A673 (cell line): ENCODE data around the gene FCN1. TPM values are rescaled to one million over a fixed set of nuclear protein-coding genes. Genes with fewer than 3 reads are reported as not detected.

ENCODE experiments used
- BruUV-seq: library from RNA; stranded (reverse); fragments of 400-500 nt; replicated peaks from 2 replicates; lab custom pipeline; 2021; lab: Mats Ljungman, UMichigan
- CTCF ChIA-PET: fragments of 300-600 bp; sonication (Branson Sonifier 250); formaldehyde crosslinking; loops from one replicate; lab custom pipeline; 2022; ENCODE audit warnings: antibody characterized with exemption; lab: Charles Lee
- POLR2A ChIA-PET: fragments of 300-600 bp; sonication (Branson Sonifier 250); formaldehyde crosslinking; loops from one replicate; lab custom pipeline; 2022; ENCODE audit warnings: antibody characterized with exemption; ENCODE audit not compliant: low non-redundant PET; lab: Charles Lee
- DNase-seq: peaks from one replicate; pipeline ENCODE4 v3.0.0-alpha.2; 2015; ENCODE audit warnings: low spot score
- H3K27ac ChIP-seq: fragments of 200-600 bp; sonication (generic); 2 replicates; pipeline ENCODE4 v1.5.1; 2016; ENCODE audit warnings: mixed run types, low read depth, mild to moderate bottlenecking, mixed read lengths, antibody characterized with exemption, low read length; ENCODE audit not compliant: poor library complexity, severe bottlenecking
- H3K27me3 ChIP-seq: fragments of 200-600 bp; sonication (generic); replicated peaks from 2 replicates; pipeline ENCODE4 v1.6.1; 2017; ENCODE audit warnings: mixed run types, low read depth, mild to moderate bottlenecking, mixed read lengths, antibody characterized with exemption, low read length; ENCODE audit not compliant: insufficient read depth, poor library complexity
- H3K36me3 ChIP-seq: fragments of 200-600 bp; sonication (generic); 2 replicates; pipeline ENCODE4 v1.6.1; 2016; ENCODE audit warnings: mixed run types, mild to moderate bottlenecking, mixed read lengths, antibody characterized with exemption, low read length; ENCODE audit not compliant: insufficient read depth, poor library complexity, severe bottlenecking
- H3K4me1 ChIP-seq: fragments of 200-600 bp; sonication (generic); 2 replicates; pipeline ENCODE4 v1.6.1; 2017; ENCODE audit warnings: mixed run types, mild to moderate bottlenecking, mixed read lengths, antibody characterized with exemption, low read length; ENCODE audit not compliant: insufficient read depth, poor library complexity, severe bottlenecking
- H3K4me3 ChIP-seq: fragments of 200-600 bp; sonication (generic); 2 replicates; pipeline ENCODE4 v1.5.1; 2016; ENCODE audit warnings: low read depth, mixed run types, mild to moderate bottlenecking, mixed read lengths, low read length; ENCODE audit not compliant: poor library complexity, severe bottlenecking
- H3K9me3 ChIP-seq: fragments of 200-600 bp; sonication (generic); 2 replicates; pipeline ENCODE4 v1.6.1; 2016; ENCODE audit warnings: mixed run types, low read depth, mild to moderate bottlenecking, mixed read lengths, antibody characterized with exemption, low read length; ENCODE audit not compliant: poor library complexity, severe bottlenecking
- EZH2 ChIP-seq: fragments of 200-600 bp; sonication (generic); IDR thresholded peaks from 2 replicates; pipeline ENCODE4 v1.6.1; 2017; ENCODE audit warnings: borderline replicate concordance, low read depth, mild to moderate bottlenecking, mixed read lengths, antibody characterized with exemption, low read length; ENCODE audit not compliant: poor library complexity, severe bottlenecking
- intact Hi-C: fragments of 100-400 bp; cut with micrococcal nuclease; formaldehyde crosslinking; loops from one replicate; pipeline ENCODE4 v1.10.0; 2022; ENCODE audit not compliant: unreplicated experiment
- total RNA-seq: library from RNA; stranded (reverse); gene quantifications from 2 replicates; pipeline ENCODE4 v1.2.3, GENCODE V29; 2021
- TF ChIP-seq, protein P1 (sequence below): fragments of 300-800, 200-600 bp; sonication (generic); conservative IDR thresholded peaks from 2 replicates; pipeline ENCODE4 v1.5.1; 2017; ENCODE audit warnings: low read depth, mild to moderate bottlenecking, antibody characterized with exemption, low read length, moderate library complexity, mixed read lengths

Gene FCN1
- total RNA-seq, 1 experiment from 2014 or later = not detected

DNA sequence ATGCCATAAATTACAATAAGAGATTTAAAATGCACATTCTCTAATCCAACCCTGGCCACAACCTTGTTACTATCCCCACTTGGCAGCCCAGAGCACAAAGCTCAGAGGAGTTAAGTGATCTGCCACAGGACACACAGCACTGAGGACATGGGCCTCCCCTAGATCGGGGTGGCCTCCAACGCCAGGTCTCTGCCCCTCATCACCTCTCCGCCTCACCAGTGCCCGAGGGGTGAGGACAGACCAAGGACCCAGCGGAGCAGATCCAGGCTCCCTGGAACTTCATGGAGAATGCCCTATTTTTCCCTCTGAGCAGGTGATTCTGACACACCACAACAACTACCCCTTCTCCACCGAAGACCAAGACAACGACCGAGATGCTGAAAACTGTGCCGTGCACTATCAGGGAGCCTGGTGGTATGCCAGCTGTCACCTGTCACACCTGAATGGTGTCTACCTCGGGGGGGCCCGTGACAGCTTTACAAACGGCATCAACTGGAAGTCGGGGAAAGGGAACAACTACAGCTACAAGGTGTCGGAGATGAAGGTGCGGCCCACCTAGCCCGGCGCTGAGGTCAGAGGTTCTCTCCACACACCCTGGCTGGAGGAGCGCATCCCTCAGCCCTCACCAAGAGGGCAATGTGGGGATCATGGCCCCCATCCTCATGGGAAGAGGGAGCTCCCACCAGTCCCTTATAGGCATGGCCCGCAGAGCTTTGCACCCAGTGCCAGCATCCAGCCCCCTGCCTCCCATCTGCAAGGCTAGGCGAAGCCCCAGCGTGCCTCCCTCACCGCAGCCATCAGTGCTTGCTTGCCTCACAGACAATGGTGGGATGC is 49.6 kb downstream of the FCN1 start:
- intact Hi-C loops = no loop called here
- ChIA-PET POLR2A (no interaction called here), CTCF (no interaction called here)
- Histone ChIP-seq H3K27ac (no peak overlapping the region), H3K4me3 (no peak overlapping the region), H3K36me3 (no peaks in the 10 kb centered on the region), H3K4me1 (no peaks in the 10 kb centered on the region), H3K9me3 (no peaks in the 10 kb centered on the region), H3K27me3 (no peaks in the 10 kb centered on the region)
- no peak for DNase-seq
- no TSS peak for BruUV-seq
- TF ChIP-seq EZH2 = no peak
- TF ChIP-seq, protein P1, sequence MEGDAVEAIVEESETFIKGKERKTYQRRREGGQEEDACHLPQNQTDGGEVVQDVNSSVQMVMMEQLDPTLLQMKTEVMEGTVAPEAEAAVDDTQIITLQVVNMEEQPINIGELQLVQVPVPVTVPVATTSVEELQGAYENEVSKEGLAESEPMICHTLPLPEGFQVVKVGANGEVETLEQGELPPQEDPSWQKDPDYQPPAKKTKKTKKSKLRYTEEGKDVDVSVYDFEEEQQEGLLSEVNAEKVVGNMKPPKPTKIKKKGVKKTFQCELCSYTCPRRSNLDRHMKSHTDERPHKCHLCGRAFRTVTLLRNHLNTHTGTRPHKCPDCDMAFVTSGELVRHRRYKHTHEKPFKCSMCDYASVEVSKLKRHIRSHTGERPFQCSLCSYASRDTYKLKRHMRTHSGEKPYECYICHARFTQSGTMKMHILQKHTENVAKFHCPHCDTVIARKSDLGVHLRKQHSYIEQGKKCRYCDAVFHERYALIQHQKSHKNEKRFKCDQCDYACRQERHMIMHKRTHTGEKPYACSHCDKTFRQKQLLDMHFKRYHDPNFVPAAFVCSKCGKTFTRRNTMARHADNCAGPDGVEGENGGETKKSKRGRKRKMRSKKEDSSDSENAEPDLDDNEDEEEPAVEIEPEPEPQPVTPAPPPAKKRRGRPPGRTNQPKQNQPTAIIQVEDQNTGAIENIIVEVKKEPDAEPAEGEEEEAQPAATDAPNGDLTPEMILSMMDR = no peak

DNA sequence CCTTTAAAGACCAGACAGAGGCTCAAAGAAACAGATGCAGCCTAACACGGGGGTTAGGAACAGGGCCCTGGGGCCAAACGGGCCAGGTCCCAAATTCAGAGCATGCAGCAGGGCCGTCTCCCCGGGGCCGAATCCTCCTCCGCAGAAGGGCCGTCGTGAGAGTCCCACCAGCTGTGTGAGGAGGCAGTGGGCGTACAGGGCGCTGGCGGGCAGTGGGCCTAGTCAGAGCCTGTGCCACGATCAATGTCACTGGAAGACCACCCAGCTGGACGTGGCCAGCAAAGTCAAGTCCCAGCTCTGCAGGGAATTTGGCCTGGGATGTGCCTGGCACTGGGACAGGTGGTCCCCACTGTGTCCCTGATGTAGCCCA is 52.9 kb downstream of the FCN1 start:
- Histone ChIP-seq H3K36me3 (no peaks in the 10 kb centered on the region), H3K4me1 (no peaks in the 10 kb centered on the region), H3K27ac (no peak overlapping the region), H3K27me3 (no peaks in the 10 kb centered on the region), H3K9me3 (no peaks in the 10 kb centered on the region), H3K4me3 (no peak overlapping the region)
- TF ChIP-seq EZH2 = no peak
- TF ChIP-seq, protein P1 = no peak
- ChIA-PET CTCF (no interaction called here), POLR2A (no interaction called here)
- no TSS peak for BruUV-seq
- intact Hi-C loops = no loop called here
- DNase-seq = no peak

GRCh38 chr9:134863941-134864820 is 53.5 kb downstream of the FCN1 start:
- no peaks in the 10 kb centered on the region for H3K36me3 ChIP-seq
- POLR2A ChIA-PET = no interaction called here
- CTCF ChIA-PET = no interaction called here
- H3K4me3 ChIP-seq = no peak overlapping the region
- TF ChIP-seq, protein P1 = no peak
- no peak for TF ChIP-seq EZH2
- no TSS peak for BruUV-seq
- DNase-seq = no peak
- no peaks in the 10 kb centered on the region for H3K4me1 ChIP-seq
- no peak overlapping the region for H3K27ac ChIP-seq
- no peaks in the 10 kb centered on the region for H3K27me3 ChIP-seq
- H3K9me3 ChIP-seq = no peaks in the 10 kb centered on the region
- intact Hi-C loops = no loop called here
